Measurements from ENCODE around the gene SYMPK.

SYMPK gene

GRCh38 chr19:45895519-45895972 lies 32.6 kb upstream of the SYMPK start:
- TF ChIP-seq CTCF (IDR thresholded peaks at IDR 0.05; ENCODE audit: extremely low read depth, missing control alignments): no peak
- DNase-seq (ENCODE audit: low spot score): no peak

GRCh38 chr19:45890877-45891276 lies 27.9 kb upstream of the SYMPK start:
- no peak for DNase-seq (ENCODE audit: low spot score)
- TF ChIP-seq CTCF (IDR thresholded peaks at IDR 0.05; ENCODE audit: extremely low read depth, missing control alignments): no peak

GRCh38 chr19:45889210-45889885 lies 26.4 kb upstream of the SYMPK start:
- DNase-seq (ENCODE audit: low spot score): no peak
- no peak for TF ChIP-seq CTCF (IDR thresholded peaks at IDR 0.05; ENCODE audit: extremely low read depth, missing control alignments)

- DNase-seq (ENCODE audit: low spot score): no peak
- TF ChIP-seq CTCF (IDR thresholded peaks at IDR 0.05; ENCODE audit: extremely low read depth, missing control alignments): no peak
Observed at GRCh38 chr19:45887200-45887710, 24.3 kb upstream of the SYMPK start.

GRCh38 chr19:45886427-45887199 lies 23.7 kb upstream of the SYMPK start:
- no peak for TF ChIP-seq CTCF (IDR thresholded peaks at IDR 0.05; ENCODE audit: extremely low read depth, missing control alignments)
- peak; percentile 95 for DNase-seq (ENCODE audit: low spot score)

GRCh38 chr19:45885556-45886426 lies 22.8 kb upstream of the SYMPK start, which contains the start of gene IRF2BP1:
IRF2BP1 (minus strand) TSS chr19:45886141; CDS start chr19:45885774, 367 bp downstream.
- TF ChIP-seq CTCF (IDR thresholded peaks at IDR 0.05; ENCODE audit: extremely low read depth, missing control alignments): no peak
- DNase-seq (ENCODE audit: low spot score): peak; percentile 93
